Stimulated activated CD4-positive, alpha-beta T cell treated with anti-CD3 and anti-CD28 coated beads, Interleukin-15, amount 100 ng/mL, for 1 hour (primary cell): Measurements from ENCODE around the gene FILIP1.

Experiments used
- DNase-seq, 2 donors: peaks; one replicate each; pipeline ENCODE4 v3.0.0-alpha.2; 2020; ENCODE audit warnings: low read depth in 1 of 2, low spot score in 1 of 2

The FILIP1 gene

DNA sequence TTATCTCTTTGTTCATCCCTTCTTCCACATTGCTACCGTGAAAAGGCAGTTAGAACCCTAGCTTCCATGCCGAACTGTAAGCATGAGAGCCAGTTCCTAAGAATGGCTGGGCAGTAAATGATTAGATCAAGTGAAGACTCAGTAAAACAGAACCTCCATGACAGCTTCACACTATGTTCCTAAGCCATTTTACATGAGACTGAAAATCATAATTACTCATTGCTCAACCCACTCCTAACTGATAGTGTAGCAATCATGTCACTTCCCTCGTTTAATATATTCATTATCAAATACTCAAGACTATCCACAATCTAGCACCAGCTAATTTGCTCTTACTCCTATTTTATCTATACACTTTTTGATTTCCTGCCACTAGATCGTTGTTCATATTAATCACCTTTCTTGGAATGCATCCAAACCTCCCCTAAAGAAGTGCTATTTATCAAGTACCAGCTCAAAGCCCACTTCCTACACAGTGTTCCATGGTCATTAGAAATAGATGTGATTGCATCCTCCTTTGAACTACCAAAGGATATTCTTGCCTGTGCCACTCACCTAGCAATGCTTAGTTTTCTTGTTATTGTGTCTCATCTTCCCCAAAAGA is 215.0 kb downstream of the FILIP1 start:
- DNase-seq: no peak

DNA sequence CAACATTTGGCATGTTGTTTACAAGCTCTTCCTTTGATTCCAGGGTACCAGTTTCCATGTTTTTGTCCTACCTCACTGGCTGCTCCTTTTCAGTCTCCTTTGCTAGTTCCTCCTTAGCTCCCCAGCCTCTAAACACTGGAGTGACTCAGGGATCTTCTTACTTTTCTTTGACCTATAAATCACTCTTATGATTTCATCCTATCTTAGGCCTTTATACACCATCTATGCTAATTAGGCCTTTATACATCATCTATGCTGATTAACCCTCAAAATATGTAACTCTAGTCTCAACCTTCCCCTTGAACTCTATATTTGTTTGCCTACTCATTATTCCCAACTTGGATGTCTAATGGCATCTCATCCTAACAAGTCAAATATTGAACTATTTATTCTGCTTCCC is 218.5 kb downstream of the FILIP1 start:
- no peak for DNase-seq

DNA sequence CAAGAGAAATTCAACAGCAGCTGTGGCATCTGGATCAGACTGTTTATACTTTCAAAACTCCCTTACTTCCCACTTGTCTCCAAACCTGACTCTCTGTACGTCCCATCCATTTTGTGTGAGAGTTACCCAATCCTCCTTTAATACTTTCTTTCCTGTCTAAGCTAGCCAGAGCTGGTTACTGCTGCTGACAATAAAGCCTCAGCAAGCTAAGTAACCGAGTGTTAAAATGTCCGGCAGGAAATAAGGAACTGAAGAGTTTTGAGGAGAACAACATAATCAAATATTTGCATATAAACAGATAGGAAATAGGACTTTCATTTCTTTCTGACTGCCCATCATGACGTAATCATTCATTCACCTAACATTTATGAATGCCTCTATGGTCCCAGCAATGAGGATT is 220.6 kb downstream of the FILIP1 start:
- DNase-seq: no peak

- no peak for DNase-seq
These were observed 221.3 kb downstream of the FILIP1 start for GRCh38 chr6:75272145-75272840.

GRCh38 chr6:75268988-75269354 is 224.6 kb downstream of the FILIP1 start:
- no peak for DNase-seq

- no peak for DNase-seq
These were observed 225.2 kb downstream of the FILIP1 start for GRCh38 chr6:75268121-75268987.

- DNase-seq: no peak
These were observed 226.1 kb downstream of the FILIP1 start for GRCh38 chr6:75267461-75267860.

DNA sequence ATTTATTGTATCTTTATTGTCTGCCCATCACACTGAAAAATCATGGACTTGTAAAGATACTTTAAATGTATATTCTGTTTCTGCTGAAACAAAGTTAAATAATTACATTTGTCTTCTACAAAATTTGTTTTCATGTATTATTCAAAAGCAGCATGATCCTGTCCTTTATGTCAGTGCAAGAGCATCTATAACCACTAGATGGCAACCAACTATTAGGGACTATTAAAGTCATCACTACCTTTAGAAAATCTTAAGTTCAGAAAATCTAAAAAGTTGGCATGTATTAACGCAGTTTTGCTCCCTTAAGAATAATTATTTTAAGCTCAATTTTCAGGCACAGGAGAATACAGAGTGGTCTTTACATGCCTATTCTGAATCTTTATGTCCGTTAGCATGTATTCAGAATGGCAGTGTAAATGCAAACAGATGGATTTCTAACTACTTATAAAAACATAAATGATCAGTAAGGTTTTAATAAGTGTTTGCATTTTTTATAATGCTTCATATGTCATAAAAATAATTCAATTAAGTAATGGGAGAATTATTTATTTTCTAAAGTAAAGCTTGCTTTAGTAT is 226.8 kb downstream of the FILIP1 start:
- no peak for DNase-seq

DNA sequence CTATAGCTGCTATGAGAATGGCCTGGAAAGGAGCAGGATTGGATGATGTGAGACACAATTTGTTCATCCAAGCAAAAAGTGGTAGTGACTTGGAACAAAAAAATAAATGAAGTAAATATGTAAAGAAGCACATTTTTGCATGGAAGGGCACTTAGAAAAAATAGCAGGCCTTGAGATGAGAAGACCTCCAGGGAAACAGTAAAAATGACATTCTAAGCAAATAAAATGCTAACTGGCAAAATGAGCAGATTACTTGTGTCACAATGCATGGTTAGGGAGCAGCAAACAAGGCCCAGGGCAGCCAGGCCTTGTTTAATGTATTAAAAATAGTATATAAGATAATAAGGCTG is 230.2 kb downstream of the FILIP1 start:
- DNase-seq: no peak

GRCh38 chr6:75262716-75263400 is 230.7 kb downstream of the FILIP1 start:
- no peak for DNase-seq

- no peak for DNase-seq
These were observed 232.3 kb downstream of the FILIP1 start for GRCh38 chr6:75261299-75261698.

DNA sequence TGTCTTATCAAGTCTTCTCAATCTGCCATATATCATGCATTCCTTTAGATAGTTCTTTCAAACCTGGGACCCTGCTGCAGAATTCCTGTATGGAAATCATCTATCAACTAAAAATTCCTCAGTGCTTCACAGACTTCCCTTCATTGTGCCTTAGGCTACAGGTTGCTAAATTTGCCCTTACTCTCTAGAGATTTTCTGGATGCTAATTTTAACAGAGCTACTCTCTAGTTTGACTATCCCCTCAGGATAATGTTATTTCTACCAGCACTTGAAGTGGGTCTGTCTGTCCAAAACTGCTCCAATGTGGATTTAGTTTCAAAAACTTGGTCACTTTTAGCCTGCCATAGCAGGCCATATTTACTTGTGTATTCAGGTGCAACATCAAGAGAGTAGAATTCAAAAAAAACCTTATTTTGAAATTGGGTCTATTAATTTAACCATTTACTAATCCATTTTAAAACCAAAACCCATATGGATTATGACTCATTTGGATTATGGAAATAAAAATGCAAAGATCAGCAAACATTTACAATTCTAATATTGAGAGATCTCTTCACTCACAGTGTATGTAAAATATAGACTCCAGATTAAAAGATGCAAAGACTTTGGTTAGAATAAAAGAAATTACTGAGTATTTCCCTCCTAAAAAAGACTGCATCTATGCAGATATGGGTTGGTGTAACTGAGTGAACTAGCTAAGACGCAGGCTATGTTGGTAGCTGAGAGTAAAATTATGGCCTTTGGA is 236.1 kb downstream of the FILIP1 start:
- no peak for DNase-seq

GRCh38 chr6:75250552-75250951 is 243.0 kb downstream of the FILIP1 start:
- no peak for DNase-seq

- no peak for DNase-seq
These were observed 243.8 kb downstream of the FILIP1 start for GRCh38 chr6:75249837-75250236.

GRCh38 chr6:75246386-75246785 is 247.2 kb downstream of the FILIP1 start:
- DNase-seq: no peak

DNA sequence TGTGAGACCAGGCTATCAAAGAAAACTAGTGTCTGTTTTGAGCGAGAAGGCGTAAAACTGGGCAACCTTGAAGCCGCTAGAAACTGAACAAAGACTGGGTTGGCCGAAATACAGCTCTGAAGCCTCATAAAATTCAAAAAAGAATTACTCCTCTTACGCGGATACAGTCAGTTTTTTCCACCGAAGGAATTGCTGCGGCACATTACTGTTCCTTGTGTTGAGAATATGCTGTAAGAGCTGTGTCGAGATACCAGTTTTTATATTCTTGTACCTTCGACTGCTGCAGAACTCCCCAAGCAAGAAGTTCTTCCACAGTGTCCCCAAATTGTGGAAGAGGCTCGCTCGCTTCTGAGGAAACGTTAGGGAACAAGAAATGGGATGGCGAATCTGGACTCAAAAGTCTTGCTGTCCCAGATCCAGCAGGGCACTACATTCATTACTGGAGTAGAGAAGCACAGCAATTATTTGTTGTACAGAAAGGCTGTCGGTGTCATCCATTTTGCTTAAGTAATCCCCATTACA is 249.5 kb downstream of the FILIP1 start:
- DNase-seq: no peak

GRCh38 chr6:75243333-75244062 is 250.1 kb downstream of the FILIP1 start, which contains the start of gene COX7A2:
Gene COX7A2, minus strand, starts transcription at chr6:75243801. Its CDS starts 67 bp downstream, at chr6:75243734.
- DNase-seq: peak; percentile 52 to 61
